ENCODE data around the gene ZDHHC22. TPM values are rescaled to one million over a fixed set of nuclear protein-coding genes. Genes with fewer than 3 reads are reported as not detected.
A peak's percentile ranks its signal among the peaks of the same experiment; 100 is the strongest.

Gene ZDHHC22
- polyA plus RNA-seq, 1 of the 3 experiments (the other 2 are of a cell fraction): not detected

DNA sequence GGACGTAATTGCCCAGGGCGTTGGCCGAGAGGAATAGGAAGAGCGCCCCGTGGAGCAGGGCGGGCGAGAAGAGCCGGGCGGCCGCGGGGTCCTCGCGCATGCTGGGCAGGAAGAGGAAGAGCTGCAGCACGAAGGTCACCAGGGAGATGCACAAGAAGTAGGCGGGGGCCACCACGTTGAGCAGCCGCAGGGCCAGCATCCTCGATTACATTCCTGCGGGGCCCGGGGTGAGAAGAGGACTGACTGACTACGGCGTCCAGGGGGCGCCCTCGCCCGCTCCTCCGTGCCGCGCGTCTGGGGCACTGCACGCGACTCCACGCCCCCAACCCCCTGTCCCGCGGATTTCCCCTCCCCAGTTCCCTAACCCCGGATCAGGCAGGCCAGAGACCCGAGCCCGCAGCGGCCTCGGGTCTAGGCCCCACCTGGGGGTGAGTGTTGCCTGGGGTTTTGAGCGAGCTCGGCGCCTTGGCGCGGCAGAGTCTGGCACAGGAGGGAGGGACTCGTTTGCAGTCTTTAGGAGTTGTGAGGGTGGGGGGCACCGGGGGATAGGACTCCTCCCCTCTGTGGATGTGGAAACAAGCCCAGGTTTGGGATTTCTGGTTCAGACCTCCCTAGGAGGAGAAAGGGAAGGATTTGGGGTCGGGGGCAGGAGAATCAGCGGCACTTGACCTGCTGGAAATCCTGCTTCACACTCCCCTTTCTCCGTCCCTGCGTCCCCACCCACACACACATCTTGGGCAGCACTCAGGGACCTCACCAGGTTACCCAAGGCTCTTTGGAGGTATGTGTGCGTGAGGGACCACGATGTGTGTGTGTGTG, 1.8 kb downstream of the ZDHHC22 start:
- H3K36me3 ChIP-seq (replicated peaks in 1 of 2; ENCODE audit: control insufficient read depth in 1 of 2, insufficient read depth in 2 of 2, low read length in 1 of 2): no peaks in the 10 kb centered on the region
- H3K4me3 ChIP-seq (ENCODE audit: low read depth in 2 of 2, low read length in 1 of 2): peak overlapping the region; percentile 50 to 62; a peak in 3 of 4 replicates
- H4K20me1 ChIP-seq (ENCODE audit: insufficient read depth): no peaks in the 10 kb centered on the region
- peak overlapping the region; percentile 95 for H3K4me2 ChIP-seq
- WGBS (ENCODE audit: low lambda C conversion rate): 23% methylated on average over 52 of the region's 52 CpGs
- DNase-seq: peak; percentile 90
- ChIA-PET POLR2A (no interaction called here), CTCF (interaction anchor here (0.6 to 11.6 kb wide), 29 partner anchors 7 to 267 kb away, joined by 3 to 129 read pairs (median 4); partner anchors contain the start of genes GSTZ1 and POMT2)
- H3K4me1 ChIP-seq (ENCODE audit: control insufficient read depth in 1 of 2, insufficient read depth in 2 of 2, low read depth in 1 of 2, low read length in 1 of 2): peaks cover 0 to 29% of the 10 kb centered on the region in 2 experiments; a peak in 3 of 4 replicates
- H3F3A ChIP-seq (replicated peaks; ENCODE audit: insufficient read depth): no peaks in the 10 kb centered on the region
- no peak overlapping the region for H3K27ac ChIP-seq (ENCODE audit: low read depth in 2 of 2, low read length in 1 of 2)
- H3K79me2 ChIP-seq (ENCODE audit: insufficient read depth): no peaks in the 10 kb centered on the region
- peaks cover 40% of the 10 kb centered on the region for H3K27me3 ChIP-seq (ENCODE audit: insufficient read depth)
- no peaks in the 10 kb centered on the region for H3K9me3 ChIP-seq
- no peak for TF ChIP-seq TAF1 (IDR thresholded peaks at IDR 0.05; ENCODE audit: borderline replicate concordance, low read depth, low read length)
- peak; percentile 45; the same call in 1 of the 2 replicates for TF ChIP-seq SMC3 (IDR thresholded peaks at IDR 0.05; ENCODE audit: low read depth, low read length)
- no peak for TF ChIP-seq ELF1 (IDR thresholded peaks at IDR 0.05)
- TF ChIP-seq MXI1 (IDR thresholded peaks at IDR 0.05; ENCODE audit: low read depth, low read length): peak; percentile 26; the same call in 1 of the 2 replicates
- TF ChIP-seq, protein P1, sequence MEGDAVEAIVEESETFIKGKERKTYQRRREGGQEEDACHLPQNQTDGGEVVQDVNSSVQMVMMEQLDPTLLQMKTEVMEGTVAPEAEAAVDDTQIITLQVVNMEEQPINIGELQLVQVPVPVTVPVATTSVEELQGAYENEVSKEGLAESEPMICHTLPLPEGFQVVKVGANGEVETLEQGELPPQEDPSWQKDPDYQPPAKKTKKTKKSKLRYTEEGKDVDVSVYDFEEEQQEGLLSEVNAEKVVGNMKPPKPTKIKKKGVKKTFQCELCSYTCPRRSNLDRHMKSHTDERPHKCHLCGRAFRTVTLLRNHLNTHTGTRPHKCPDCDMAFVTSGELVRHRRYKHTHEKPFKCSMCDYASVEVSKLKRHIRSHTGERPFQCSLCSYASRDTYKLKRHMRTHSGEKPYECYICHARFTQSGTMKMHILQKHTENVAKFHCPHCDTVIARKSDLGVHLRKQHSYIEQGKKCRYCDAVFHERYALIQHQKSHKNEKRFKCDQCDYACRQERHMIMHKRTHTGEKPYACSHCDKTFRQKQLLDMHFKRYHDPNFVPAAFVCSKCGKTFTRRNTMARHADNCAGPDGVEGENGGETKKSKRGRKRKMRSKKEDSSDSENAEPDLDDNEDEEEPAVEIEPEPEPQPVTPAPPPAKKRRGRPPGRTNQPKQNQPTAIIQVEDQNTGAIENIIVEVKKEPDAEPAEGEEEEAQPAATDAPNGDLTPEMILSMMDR (IDR thresholded peaks at IDR 0.05): peak; percentile 63
- TF ChIP-seq RAD21 (IDR thresholded peaks at IDR 0.05; ENCODE audit: low read length): peak; percentile 54
- H3K9ac ChIP-seq: no peak overlapping the region
- no peaks in the 10 kb centered on the region for H3K9me2 ChIP-seq
- 0 out of 2 replicates have a peak overlapping the region, but pooled peaks have one; percentile 6 for H2AFZ ChIP-seq (ENCODE audit: low read depth)

DNA sequence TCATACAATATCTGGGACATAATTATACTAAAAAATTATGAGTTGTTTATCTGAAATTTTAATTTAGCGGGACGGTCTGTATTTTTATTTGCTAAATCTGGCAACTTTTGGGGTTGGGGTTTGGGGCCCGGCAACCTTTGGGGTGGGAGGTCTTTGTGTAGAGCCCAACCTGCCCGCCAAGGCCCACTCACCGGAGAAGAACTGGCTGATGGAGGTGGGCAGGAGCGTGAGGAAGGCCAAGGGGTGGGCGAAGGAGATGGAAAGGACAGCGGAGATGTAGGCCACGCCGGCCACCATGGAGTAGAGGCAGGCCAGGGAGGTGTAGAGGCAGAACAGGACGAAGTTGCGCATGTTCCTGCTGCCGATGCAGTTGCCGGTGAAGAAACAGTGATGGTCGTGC, 2.6 kb downstream of the ZDHHC22 start:
- Histone ChIP-seq H3F3A (replicated peaks; ENCODE audit: insufficient read depth) (no peaks in the 10 kb centered on the region), H4K20me1 (ENCODE audit: insufficient read depth) (no peaks in the 10 kb centered on the region), H3K79me2 (ENCODE audit: insufficient read depth) (no peaks in the 10 kb centered on the region), H3K9me3 (no peaks in the 10 kb centered on the region), H3K4me2 (no peak overlapping the region), H3K9ac (no peak overlapping the region), H3K9me2 (no peaks in the 10 kb centered on the region), H3K36me3 (replicated peaks in 1 of 2; ENCODE audit: control insufficient read depth in 1 of 2, insufficient read depth in 2 of 2, low read length in 1 of 2) (no peaks in the 10 kb centered on the region), H3K4me1 (ENCODE audit: control insufficient read depth in 1 of 2, insufficient read depth in 2 of 2, low read depth in 1 of 2, low read length in 1 of 2) (peaks cover 0 to 29% of the 10 kb centered on the region in 2 experiments; a peak in 3 of 4 replicates), H3K4me3 (ENCODE audit: low read depth in 2 of 2, low read length in 1 of 2) (no peak overlapping the region), H3K27ac (ENCODE audit: low read depth in 2 of 2, low read length in 1 of 2) (no peak overlapping the region), H3K27me3 (ENCODE audit: insufficient read depth) (peaks cover 36% of the 10 kb centered on the region), H2AFZ (ENCODE audit: low read depth) (no peak overlapping the region)
- ChIA-PET POLR2A (no interaction called here), CTCF (interaction anchor here (0.6 to 11.6 kb wide), 8 partner anchors 14 to 266 kb away, joined by 3 to 129 read pairs (median 5); no protein-coding TSS in a partner anchor)
- no peak for DNase-seq
- 73% methylated on average over 15 of the region's 15 CpGs for WGBS (ENCODE audit: low lambda C conversion rate)
- TF ChIP-seq, protein P2, sequence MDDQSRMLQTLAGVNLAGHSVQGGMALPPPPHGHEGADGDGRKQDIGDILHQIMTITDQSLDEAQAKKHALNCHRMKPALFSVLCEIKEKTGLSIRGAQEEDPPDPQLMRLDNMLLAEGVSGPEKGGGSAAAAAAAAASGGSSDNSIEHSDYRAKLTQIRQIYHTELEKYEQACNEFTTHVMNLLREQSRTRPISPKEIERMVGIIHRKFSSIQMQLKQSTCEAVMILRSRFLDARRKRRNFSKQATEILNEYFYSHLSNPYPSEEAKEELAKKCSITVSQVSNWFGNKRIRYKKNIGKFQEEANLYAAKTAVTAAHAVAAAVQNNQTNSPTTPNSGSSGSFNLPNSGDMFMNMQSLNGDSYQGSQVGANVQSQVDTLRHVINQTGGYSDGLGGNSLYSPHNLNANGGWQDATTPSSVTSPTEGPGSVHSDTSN (IDR thresholded peaks at IDR 0.05): no peak
- no peak for TF ChIP-seq NFIC (IDR thresholded peaks at IDR 0.05; ENCODE audit: borderline replicate concordance)
- TF ChIP-seq TAF1 (IDR thresholded peaks at IDR 0.05; ENCODE audit: borderline replicate concordance, low read depth, low read length): no peak
- TF ChIP-seq, protein P3, sequence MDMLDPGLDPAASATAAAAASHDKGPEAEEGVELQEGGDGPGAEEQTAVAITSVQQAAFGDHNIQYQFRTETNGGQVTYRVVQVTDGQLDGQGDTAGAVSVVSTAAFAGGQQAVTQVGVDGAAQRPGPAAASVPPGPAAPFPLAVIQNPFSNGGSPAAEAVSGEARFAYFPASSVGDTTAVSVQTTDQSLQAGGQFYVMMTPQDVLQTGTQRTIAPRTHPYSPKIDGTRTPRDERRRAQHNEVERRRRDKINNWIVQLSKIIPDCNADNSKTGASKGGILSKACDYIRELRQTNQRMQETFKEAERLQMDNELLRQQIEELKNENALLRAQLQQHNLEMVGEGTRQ (IDR thresholded peaks at IDR 0.05; ENCODE audit: borderline replicate concordance, low read depth, low read length): no peak
- no peak for TF ChIP-seq TCF12 (IDR thresholded peaks at IDR 0.05)
- TF ChIP-seq YY1 (IDR thresholded peaks at IDR 0.05; ENCODE audit: low read depth): no peak
- TF ChIP-seq NRF1 (IDR thresholded peaks at IDR 0.05; ENCODE audit: low read depth, low read length): no peak
- TF ChIP-seq MEF2A (IDR thresholded peaks at IDR 0.05; ENCODE audit: borderline replicate concordance, low read depth): no peak
- TF ChIP-seq EZH2phosphoT487 (IDR thresholded peaks at IDR 0.05; ENCODE audit: borderline replicate concordance, low read depth): no peak
- TF ChIP-seq, protein P4, sequence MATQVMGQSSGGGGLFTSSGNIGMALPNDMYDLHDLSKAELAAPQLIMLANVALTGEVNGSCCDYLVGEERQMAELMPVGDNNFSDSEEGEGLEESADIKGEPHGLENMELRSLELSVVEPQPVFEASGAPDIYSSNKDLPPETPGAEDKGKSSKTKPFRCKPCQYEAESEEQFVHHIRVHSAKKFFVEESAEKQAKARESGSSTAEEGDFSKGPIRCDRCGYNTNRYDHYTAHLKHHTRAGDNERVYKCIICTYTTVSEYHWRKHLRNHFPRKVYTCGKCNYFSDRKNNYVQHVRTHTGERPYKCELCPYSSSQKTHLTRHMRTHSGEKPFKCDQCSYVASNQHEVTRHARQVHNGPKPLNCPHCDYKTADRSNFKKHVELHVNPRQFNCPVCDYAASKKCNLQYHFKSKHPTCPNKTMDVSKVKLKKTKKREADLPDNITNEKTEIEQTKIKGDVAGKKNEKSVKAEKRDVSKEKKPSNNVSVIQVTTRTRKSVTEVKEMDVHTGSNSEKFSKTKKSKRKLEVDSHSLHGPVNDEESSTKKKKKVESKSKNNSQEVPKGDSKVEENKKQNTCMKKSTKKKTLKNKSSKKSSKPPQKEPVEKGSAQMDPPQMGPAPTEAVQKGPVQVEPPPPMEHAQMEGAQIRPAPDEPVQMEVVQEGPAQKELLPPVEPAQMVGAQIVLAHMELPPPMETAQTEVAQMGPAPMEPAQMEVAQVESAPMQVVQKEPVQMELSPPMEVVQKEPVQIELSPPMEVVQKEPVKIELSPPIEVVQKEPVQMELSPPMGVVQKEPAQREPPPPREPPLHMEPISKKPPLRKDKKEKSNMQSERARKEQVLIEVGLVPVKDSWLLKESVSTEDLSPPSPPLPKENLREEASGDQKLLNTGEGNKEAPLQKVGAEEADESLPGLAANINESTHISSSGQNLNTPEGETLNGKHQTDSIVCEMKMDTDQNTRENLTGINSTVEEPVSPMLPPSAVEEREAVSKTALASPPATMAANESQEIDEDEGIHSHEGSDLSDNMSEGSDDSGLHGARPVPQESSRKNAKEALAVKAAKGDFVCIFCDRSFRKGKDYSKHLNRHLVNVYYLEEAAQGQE (IDR thresholded peaks at IDR 0.05; ENCODE audit: low read depth, low read length): no peak
- no peak for TF ChIP-seq TEAD4 (IDR thresholded peaks at IDR 0.05; ENCODE audit: borderline replicate concordance, insufficient read depth)

All from SK-N-SH (cell line).